ENCODE measurements around the gene POMGNT1.
A peak's percentile ranks its signal among the peaks of the same experiment; 100 is the strongest.

Gene POMGNT1

DNA sequence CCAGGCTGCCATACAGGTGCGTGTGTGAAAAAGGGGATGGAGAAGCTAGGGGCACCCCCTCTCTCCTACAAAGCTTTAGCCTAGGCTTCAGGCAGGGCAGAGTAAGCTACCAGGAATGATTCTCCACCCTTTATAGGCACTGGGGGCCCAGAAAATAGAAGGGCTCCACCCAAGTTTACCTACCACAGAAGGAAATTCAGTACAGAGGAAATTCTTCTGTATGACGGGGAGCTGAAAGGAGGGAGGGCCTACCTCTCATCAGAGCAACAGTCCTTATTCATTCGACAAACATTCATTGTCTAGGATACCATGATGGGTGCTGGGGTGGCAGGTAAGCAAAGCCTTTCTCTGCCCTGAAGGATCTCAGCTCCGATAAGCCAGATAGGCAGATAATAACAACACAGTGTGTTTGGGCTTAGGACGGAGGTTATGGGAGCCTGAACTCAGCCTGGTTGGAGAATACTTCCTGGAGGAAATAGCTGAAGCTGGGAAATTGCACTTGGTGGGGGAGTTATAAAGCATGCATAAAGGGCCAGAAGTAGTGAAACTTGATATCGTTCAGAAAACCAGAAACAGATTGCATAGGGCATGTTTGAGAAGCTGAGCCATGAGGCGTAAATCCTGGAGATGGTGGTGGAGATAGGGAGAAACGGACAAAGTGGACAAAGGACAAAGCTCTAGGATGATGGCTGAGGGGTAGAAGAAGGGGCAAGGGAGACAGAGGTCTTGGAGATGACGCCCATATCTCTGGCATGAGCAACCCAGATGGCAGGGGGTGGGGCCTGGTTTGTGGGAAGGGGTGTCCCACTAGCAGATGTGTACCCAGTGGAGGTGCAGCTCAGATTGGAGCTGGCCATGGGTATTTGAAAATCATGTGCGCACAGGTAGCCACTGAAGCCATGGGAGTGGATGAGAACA lies 16.6 kb downstream of the POMGNT1 start:
- DNase-seq: no peak

GRCh38 chr1:46180082-46180616 lies 18.1 kb downstream of the POMGNT1 start:
- DNase-seq: no peak

GRCh38 chr1:46179138-46180081 lies 18.8 kb downstream of the POMGNT1 start:
- peak; percentile 74 for DNase-seq

GRCh38 chr1:46176211-46176865 lies 21.9 kb downstream of the POMGNT1 start, which contains the start of gene P3R3URF:
Gene P3R3URF (minus strand): TSS chr1:46176488. CDS start chr1:46176471, 17 bp downstream.
- DNase-seq: no peak

- peak; percentile 31 for DNase-seq
These were observed 23.0 kb downstream of the POMGNT1 start for GRCh38 chr1:46175243-46175642.

DNA sequence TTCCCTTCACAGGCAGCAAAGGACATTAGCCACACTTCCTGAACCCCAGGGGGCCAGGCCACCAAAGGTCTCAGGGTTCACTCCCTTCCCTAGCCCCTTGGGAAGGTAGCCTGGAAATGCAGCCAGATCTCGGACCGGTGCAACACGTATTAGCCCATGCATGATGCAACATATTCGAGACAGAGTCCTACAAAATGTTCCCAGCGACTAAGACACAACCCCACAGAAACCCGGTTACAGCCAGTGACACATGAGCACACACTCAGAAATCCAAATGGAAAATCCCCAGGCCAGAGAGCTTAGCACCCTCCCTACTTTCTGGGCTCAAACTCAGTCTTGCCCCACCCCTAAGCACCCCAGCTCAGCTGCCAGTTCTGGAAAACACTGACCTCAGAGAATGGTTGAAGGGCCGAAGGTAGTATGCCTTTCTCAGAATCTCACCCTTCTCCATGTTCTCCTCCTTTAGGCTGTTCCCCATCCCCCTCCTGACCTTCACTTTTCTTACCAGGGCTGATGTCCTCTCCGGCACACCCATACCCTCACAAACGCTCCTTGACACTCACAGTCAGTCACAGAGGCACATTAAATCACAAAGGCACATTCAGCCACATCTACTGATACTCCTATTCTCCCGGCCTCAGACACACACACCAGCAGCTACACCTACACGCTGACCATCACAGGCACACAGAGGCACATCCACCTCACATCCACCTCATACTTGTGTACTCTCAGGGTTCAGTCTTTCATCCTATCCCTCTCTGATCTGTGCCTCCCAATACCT lies 23.6 kb downstream of the POMGNT1 start, which contains the start of gene TSPAN1:
TSS of gene TSPAN1 (plus strand) at position 640 of the 784 bp plus-strand sequence. CDS start 6,021 bp downstream, outside the sequence.
- DNase-seq: no peak

GRCh38 chr1:46173361-46173856 lies 24.8 kb downstream of the POMGNT1 start:
- no peak for DNase-seq

- DNase-seq: no peak
These were observed 25.9 kb downstream of the POMGNT1 start for GRCh38 chr1:46172321-46172720.

DNA sequence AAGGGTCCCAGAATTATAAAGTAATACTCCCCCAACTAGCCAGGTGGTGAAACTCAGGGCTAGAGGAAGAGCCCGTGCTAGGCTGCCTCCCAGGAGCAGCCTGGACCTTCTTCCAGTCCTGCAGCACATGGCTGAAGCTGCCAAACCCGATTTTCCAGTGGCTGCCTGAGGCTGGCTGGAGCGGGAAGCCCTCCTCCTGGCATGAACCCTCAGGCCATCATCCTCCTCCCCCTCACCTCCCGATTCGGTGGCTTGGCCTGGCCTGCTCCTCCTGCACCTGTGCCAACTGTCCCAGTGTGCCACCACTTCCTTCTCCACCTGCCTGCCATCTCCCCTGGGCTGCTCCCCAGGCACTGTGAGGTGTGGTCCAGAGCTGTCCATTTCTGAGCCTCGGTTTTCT lies 26.4 kb downstream of the POMGNT1 start:
- DNase-seq: no peak

GRCh38 chr1:46171351-46171750 lies 26.9 kb downstream of the POMGNT1 start:
- DNase-seq: no peak

GRCh38 chr1:46169811-46170454 lies 28.3 kb downstream of the POMGNT1 start:
- DNase-seq: no peak

DNA sequence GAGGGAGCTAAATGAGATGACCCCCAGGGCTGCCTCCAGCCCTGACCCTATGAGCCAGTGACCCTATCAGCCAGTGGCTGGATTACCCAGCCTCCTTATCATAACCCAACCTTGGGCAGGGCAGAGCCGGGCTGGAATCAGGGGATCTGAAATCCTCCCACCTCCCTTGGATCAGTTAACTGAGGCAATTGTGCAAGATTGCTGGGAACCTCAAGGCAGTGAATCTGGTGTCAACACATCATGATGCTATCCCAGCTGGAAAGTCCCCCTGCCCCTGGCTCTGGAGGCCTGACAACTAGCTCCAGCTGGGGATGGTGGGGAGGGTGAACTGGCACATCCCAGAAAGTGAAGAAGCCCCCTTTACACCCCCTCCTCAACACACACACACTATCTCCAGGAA lies 29.8 kb downstream of the POMGNT1 start:
- no peak for DNase-seq

GRCh38 chr1:46166521-46167462 lies 31.4 kb downstream of the POMGNT1 start:
- no peak for DNase-seq

DNA sequence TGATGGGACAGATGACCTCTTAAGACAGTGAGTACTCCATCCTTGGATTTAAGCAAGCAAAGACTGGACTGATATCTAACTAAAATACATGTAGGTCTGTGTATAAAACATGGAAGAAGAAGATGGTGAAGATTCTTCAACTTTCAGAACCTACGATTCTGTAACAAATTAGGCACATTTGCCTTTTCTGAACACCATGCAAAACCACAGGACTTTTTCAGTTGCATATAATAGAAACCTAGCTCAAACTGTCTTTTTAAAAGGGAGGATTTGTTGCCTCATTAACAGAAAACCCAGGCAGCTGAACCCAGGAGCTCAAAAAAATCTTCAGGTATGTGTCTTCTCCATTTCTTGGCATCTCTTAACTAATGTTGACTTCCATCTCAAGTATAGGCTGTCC lies 38.0 kb downstream of the POMGNT1 start:
- DNase-seq: no peak

GRCh38 chr1:46159516-46159915 lies 38.7 kb downstream of the POMGNT1 start:
- no peak for DNase-seq

- DNase-seq: no peak
These were observed 39.6 kb downstream of the POMGNT1 start for GRCh38 chr1:46158312-46159281.

- DNase-seq: no peak
These were observed 40.3 kb downstream of the POMGNT1 start for GRCh38 chr1:46157916-46158311.

DNA sequence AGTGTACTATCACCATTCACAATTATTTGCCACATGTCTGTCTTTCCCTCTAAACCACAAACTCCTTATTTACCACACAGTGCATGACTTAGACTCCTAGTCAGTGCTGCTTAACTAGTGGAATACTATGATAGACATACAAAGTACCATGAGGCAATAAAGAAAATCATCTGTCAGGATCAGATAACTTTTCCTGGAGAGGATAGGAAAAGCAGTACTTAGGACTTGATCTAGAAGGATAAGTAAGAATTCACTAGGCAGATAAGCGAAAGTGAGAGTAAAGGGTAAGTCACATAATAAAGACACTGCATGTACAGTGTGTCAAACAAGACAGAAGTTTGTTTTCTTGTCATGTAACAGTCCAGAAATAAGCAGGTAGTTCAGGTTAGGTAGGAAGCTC lies 44.5 kb downstream of the POMGNT1 start:
- DNase-seq: no peak

DNA sequence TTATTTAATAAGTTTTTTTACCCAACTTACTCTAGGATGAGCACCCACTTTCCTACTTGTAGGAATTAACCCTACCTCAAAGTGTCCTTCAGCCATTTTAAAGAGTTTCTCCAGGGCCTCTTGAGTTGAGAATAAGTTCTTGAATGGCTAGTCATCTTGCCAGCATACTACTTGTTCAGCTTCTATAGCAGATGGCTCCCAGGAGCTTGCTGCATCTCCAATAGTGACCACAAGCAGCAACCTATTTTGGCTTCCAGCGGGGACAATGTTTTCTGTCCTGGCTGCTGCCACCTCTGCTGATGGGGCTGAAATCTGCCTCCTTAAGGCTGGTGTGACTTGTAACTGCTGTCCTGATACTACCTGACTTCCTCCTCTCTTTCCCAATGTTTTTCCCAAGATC lies 45.0 kb downstream of the POMGNT1 start:
- DNase-seq: no peak

Measured in activated CD4-positive, alpha-beta T cell treated with anti-CD3 and anti-CD28 coated beads, Interleukin-10, Interleukin-2, amounts not matched to agents 100 ng/mL and 50 ng/mL, durations not matched to agents 16 hours and 8 hours (primary cell).